ENCODE results near the gene SP9.

- TF ChIP-seq POLR2AphosphoS5 (IDR thresholded peaks at IDR 0.05; ENCODE audit: low read depth, low read length) (no peak), TAF1 (IDR thresholded peaks at IDR 0.05; ENCODE audit: borderline replicate concordance, insufficient read depth, low read length) (no peak), SIN3A (IDR thresholded peaks at IDR 0.05; ENCODE audit: borderline replicate concordance, insufficient read depth, low read length) (no peak), REST (IDR thresholded peaks at IDR 0.05; ENCODE audit: insufficient read depth in 1 of 2, low read depth in 2 of 2, low read length in 2 of 2) (no peak)
Measured at GRCh38 chr2:174344716-174345461, 10.1 kb downstream of the SP9 start.

All from PFSK-1 (cell line).